GM12875 (cell line): ENCODE measurements around the gene APMAP.

Source experiments
- H3K4me3 ChIP-seq: one replicate; pipeline ENCODE4 v1.5.1; 2011; ENCODE audit warnings: low read depth, low read length, control low read depth
- TF ChIP-seq, protein P1 (sequence below): IDR thresholded peaks from 2 replicates; pipeline ENCODE4 v1.5.1; 2011; ENCODE audit warnings: low read depth, mild to moderate bottlenecking, control low read depth, inconsistent platforms, low read length, moderate library complexity, borderline replicate concordance; ENCODE audit not compliant: insufficient read depth

The APMAP gene

GRCh38 chr20:24993337-24994185 is 1.0 kb upstream of the APMAP start:
- TF ChIP-seq, protein P1, sequence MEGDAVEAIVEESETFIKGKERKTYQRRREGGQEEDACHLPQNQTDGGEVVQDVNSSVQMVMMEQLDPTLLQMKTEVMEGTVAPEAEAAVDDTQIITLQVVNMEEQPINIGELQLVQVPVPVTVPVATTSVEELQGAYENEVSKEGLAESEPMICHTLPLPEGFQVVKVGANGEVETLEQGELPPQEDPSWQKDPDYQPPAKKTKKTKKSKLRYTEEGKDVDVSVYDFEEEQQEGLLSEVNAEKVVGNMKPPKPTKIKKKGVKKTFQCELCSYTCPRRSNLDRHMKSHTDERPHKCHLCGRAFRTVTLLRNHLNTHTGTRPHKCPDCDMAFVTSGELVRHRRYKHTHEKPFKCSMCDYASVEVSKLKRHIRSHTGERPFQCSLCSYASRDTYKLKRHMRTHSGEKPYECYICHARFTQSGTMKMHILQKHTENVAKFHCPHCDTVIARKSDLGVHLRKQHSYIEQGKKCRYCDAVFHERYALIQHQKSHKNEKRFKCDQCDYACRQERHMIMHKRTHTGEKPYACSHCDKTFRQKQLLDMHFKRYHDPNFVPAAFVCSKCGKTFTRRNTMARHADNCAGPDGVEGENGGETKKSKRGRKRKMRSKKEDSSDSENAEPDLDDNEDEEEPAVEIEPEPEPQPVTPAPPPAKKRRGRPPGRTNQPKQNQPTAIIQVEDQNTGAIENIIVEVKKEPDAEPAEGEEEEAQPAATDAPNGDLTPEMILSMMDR = no peak
- no peak overlapping the region for H3K4me3 ChIP-seq

DNA sequence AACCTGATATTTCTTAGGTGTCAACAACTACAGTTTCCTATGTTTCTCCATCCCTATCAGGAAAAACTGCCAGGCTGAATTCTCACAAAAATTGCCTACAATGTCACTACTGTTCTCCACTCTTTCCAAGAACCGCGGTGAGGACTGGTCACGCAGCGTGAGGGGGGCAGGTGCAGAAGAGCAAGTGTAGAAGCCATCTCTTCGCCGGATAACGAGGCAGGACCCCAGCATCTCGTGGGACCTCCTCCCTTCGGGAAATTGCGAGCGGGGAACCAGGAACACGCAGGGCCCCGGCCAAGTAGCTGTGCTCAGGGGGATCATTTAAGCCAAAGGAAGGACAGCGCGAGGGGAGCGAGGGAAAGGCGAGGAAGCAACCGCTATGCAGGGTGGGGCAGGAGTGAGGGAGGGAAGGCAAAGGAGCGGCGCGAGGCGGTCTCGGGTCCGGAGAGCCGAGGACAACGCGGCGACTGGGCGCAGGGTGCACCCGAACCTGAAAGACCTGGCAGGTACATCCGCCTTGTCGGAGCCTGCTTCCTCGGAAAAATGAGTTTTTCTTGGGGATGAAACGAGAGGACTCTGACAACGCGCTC is 559 bp downstream of the APMAP start:
- TF ChIP-seq, protein P1 = no peak

DNA sequence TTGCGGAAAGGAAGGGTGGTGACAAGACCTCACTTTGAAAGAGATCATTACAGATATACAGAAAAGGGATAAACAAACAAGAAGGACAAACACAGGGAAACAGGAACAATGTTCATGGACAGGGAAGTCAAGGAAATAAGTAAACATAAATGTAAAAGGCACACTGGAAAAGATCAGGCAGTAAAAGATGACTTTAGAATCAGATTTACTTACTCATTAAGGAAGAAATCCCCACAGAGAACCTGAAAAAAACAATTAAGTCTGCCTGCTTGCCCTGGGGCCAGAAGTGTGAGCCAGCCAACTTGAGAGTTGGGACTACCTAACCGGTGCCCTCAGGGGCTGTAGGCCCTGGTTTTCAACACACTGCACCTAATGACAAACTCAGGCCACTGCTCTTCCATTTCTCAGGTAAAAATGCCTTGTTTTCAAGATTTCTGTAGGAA is 1.7 kb downstream of the APMAP start:
- H3K4me3 ChIP-seq = no peak overlapping the region
- TF ChIP-seq, protein P1 = no peak

More for the DNA sequence above, 559 bp downstream of the APMAP start:
- H3K4me3 ChIP-seq = peak overlapping the region; percentile 77

DNA sequence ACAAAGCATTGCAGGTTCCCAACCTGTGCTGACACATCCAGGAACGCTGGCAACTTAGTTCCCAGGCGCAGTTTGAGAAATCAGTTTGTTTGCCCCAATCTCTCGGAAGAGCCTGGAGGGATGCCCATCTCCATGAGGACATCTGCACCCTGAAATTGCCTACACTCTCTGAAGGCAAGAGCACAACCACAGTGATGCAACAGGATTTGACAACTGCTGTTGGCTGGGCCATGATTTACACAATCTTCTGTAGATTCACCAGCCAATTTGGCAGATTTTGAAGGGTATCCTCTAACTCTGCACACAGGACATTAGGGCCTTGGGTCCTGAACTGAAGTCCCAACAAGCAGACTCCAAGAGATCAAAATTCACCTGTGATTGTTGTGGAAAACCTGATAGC is 3.4 kb downstream of the APMAP start:
- TF ChIP-seq, protein P1 = no peak
- no peak overlapping the region for H3K4me3 ChIP-seq

DNA sequence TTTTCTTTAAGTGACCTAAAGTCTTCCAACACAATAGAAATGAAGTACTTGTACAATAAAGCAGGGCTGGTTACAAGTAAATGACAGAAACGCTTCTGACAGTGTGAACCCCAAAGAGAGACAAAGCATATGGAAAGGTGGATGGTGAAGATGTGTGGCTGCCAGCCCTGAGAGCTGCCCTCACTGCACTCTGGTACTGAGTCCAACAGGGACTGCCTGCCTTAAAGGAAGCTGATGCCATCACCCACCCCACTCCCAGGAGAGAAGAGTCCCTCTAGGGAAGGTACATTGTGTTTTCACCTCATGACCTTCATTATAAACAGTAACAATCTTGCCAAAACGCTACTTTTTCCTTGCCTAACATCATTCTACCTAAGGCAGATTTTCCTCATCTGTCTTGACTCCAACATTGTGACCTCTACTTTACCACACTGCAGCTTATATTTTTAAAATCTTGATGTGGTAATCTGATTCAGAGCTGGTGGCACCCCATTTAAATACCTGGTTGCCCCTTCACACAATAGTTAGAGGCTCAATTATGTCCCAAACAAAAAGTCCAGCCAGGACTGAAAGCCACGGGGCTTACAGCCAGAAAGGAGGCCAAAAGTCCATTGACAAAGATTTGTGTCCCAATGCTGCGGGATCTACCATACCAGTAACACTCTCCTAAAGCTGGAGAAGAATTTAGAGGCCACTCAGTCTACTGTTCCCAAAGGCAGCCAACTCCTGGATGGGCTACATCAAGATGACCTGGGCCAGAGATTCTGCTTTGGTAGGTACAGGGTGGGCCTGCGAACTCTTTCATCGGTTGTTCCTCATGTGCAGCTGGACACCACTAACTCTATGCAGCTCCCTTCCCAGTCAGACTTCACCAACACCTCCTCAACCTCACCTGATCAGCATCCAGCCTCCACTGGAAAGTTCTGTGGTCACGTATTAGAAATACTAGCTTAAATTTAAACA is 4.4 kb downstream of the APMAP start:
- TF ChIP-seq, protein P1 = no peak
- no peak overlapping the region for H3K4me3 ChIP-seq

GRCh38 chr20:24987244-24987643 is 5.3 kb downstream of the APMAP start:
- TF ChIP-seq, protein P1 = no peak
- no peak overlapping the region for H3K4me3 ChIP-seq
